Caco-2 (cell line): Measurements from ENCODE around the gene CHID1. TPM values are rescaled to one million over a fixed set of nuclear protein-coding genes. Genes with fewer than 3 reads are reported as not detected.

ENCODE experiments used
- BruUV-seq: library from RNA; stranded (reverse); fragments of 400-500 nt; replicated peaks from 2 replicates; lab custom pipeline; 2021; lab: Mats Ljungman, UMichigan
- CTCF ChIA-PET: fragments of 300-600 bp; sonication (Branson Sonifier 250); formaldehyde crosslinking; loops from one replicate; lab custom pipeline; 2022; ENCODE audit warnings: antibody characterized with exemption; lab: Charles Lee
- POLR2A ChIA-PET: fragments of 300-600 bp; sonication (Branson Sonifier 250); formaldehyde crosslinking; loops from one replicate; lab custom pipeline; 2022; ENCODE audit warnings: antibody characterized with exemption; lab: Charles Lee
- DNase-seq, 2 experiments: peaks; one replicate each; pipeline versions ENCODE4 v3.0.0 to v3.0.0-alpha.2; 2020 to 2022
- H3K27me3 ChIP-seq: replicated peaks from 2 replicates; pipeline ENCODE4 v1.6.0; 2011; ENCODE audit warnings: low read length; ENCODE audit not compliant: control insufficient read depth, insufficient read depth
- H3K36me3 ChIP-seq: 2 replicates; pipeline ENCODE4 v1.5.1; 2011; ENCODE audit warnings: low read length; ENCODE audit not compliant: control insufficient read depth, insufficient read depth
- H3K4me1 ChIP-seq: fragments of 250-450 bp; sonication (Bioruptor Pico); 2 replicates; pipeline ENCODE4 v1.5.1; 2020; ENCODE audit warnings: mild to moderate bottlenecking
- H3K4me3 ChIP-seq: 2 replicates; pipeline ENCODE4 v1.5.1; 2011; ENCODE audit warnings: low read depth, mild to moderate bottlenecking, control low read depth, low read length
- H3K9me3 ChIP-seq: fragments of 250-450 bp; sonication (Bioruptor Pico); 2 replicates; pipeline ENCODE4 v1.5.1; 2020; ENCODE audit warnings: mild to moderate bottlenecking, moderate library complexity
- H3K27ac Mint-ChIP-seq: one replicate; pipeline ENCODE4 v1.8.0; 2022; ENCODE audit warnings: mixed read lengths; ENCODE audit not compliant: unreplicated experiment
- H3K27me3 Mint-ChIP-seq: one replicate; pipeline ENCODE4 v1.8.0; 2022; ENCODE audit warnings: mixed read lengths; ENCODE audit not compliant: insufficient read depth, unreplicated experiment
- H3K36me3 Mint-ChIP-seq: one replicate; pipeline ENCODE4 v1.8.0; 2022; ENCODE audit warnings: mild to moderate bottlenecking, mixed read lengths; ENCODE audit not compliant: insufficient read depth, unreplicated experiment
- H3K4me1 Mint-ChIP-seq: one replicate; pipeline ENCODE4 v1.8.0; 2022; ENCODE audit warnings: low read depth, mixed read lengths; ENCODE audit not compliant: unreplicated experiment
- H3K4me3 Mint-ChIP-seq: one replicate; pipeline ENCODE4 v1.8.0; 2022; ENCODE audit warnings: mild to moderate bottlenecking, moderate library complexity, mixed read lengths; ENCODE audit not compliant: unreplicated experiment
- H3K9me3 Mint-ChIP-seq: one replicate; pipeline ENCODE4 v1.8.0; 2022; ENCODE audit warnings: mixed read lengths; ENCODE audit not compliant: unreplicated experiment
- intact Hi-C: fragments of 100-400 bp; cut with micrococcal nuclease; formaldehyde crosslinking; loops from one replicate; pipeline ENCODE4 v1.10.0; 2022; ENCODE audit not compliant: unreplicated experiment
- total RNA-seq: library from RNA; stranded (reverse); gene quantifications from 2 replicates; pipeline ENCODE4 v1.2.3, GENCODE V29; 2022
- TF ChIP-seq, protein P1 (sequence below), 2 experiments: fragments of 200-600 bp in 1 of 2; IDR thresholded peaks; 1 replicate in 1 of 2; 2 replicates in 1 of 2; pipeline versions ENCODE4 v1.5.1 to v1.8.0; 2011 to 2022; ENCODE audit warnings: antibody characterized with exemption in 1 of 2, control low read depth in 1 of 2, inconsistent platforms in 1 of 2, low read depth in 1 of 2, low read length in 1 of 2, mild to moderate bottlenecking in 1 of 2, moderate library complexity in 1 of 2; ENCODE audit not compliant: insufficient read depth in 1 of 2, severe bottlenecking in 1 of 2, unreplicated experiment in 1 of 2

Gene CHID1
- total RNA-seq, 1 experiment from 2014 or later, result 180 TPM

DNA sequence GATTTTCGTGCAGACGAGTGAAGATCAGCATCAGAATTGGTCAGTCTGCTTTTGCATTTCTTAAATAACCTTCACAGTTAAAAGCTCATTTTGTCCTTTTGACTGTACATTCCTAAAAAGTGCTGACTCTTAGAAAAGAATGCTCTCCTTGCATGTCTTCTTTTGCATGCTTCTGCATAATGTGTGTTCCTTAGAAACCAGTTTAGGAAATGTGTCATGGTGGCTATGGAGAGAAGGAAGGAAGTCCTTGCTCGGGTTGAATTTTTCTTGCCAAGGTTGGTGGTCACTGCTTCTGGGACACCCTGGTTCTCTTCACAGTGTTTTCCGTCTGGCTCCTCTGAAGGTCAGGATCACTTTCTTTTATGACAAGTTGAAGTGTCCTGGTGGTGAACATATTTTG lies 21.8 kb upstream of the CHID1 start:
- no peaks in the 10 kb centered on the region for H3K36me3 ChIP-seq
- no peak overlapping the region for H3K4me3 ChIP-seq
- no peaks in the 10 kb centered on the region for H3K27me3 ChIP-seq
- Mint-ChIP-seq H3K4me1 (peaks cover 12% of the 10 kb centered on the region), H3K36me3 (peaks cover 36% of the 10 kb centered on the region), H3K4me3 (no peak overlapping the region), H3K27me3 (no peaks in the 10 kb centered on the region), H3K9me3 (no peaks in the 10 kb centered on the region), H3K27ac (no peak overlapping the region)
- no peaks in the 10 kb centered on the region for H3K9me3 ChIP-seq
- BruUV-seq, result no TSS peak
- POLR2A ChIA-PET, result no interaction called here
- CTCF ChIA-PET, result no interaction called here
- intact Hi-C loops, result no loop called here
- DNase-seq, result no peak
- peaks cover 21% of the 10 kb centered on the region for H3K4me1 ChIP-seq
- TF ChIP-seq, protein P1, sequence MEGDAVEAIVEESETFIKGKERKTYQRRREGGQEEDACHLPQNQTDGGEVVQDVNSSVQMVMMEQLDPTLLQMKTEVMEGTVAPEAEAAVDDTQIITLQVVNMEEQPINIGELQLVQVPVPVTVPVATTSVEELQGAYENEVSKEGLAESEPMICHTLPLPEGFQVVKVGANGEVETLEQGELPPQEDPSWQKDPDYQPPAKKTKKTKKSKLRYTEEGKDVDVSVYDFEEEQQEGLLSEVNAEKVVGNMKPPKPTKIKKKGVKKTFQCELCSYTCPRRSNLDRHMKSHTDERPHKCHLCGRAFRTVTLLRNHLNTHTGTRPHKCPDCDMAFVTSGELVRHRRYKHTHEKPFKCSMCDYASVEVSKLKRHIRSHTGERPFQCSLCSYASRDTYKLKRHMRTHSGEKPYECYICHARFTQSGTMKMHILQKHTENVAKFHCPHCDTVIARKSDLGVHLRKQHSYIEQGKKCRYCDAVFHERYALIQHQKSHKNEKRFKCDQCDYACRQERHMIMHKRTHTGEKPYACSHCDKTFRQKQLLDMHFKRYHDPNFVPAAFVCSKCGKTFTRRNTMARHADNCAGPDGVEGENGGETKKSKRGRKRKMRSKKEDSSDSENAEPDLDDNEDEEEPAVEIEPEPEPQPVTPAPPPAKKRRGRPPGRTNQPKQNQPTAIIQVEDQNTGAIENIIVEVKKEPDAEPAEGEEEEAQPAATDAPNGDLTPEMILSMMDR (IDR thresholded peaks at IDR 0.05; ENCODE audit: insufficient read depth in 1 of 2, low read depth in 1 of 2, low read length in 1 of 2, severe bottlenecking in 1 of 2, unreplicated experiment in 1 of 2), result no peak

GRCh38 chr11:931385-931784 lies 20.8 kb upstream of the CHID1 start:
- intact Hi-C loops, result no loop called here
- Mint-ChIP-seq H3K27me3 (no peaks in the 10 kb centered on the region), H3K4me1 (peaks cover 12% of the 10 kb centered on the region), H3K27ac (no peak overlapping the region), H3K9me3 (no peaks in the 10 kb centered on the region), H3K4me3 (no peak overlapping the region), H3K36me3 (peaks cover 47% of the 10 kb centered on the region)
- no TSS peak for BruUV-seq
- Histone ChIP-seq H3K4me1 (peaks cover 21% of the 10 kb centered on the region), H3K27me3 (no peaks in the 10 kb centered on the region), H3K36me3 (no peaks in the 10 kb centered on the region), H3K9me3 (no peaks in the 10 kb centered on the region), H3K4me3 (no peak overlapping the region)
- TF ChIP-seq, protein P1 (IDR thresholded peaks at IDR 0.05; ENCODE audit: insufficient read depth in 1 of 2, low read depth in 1 of 2, low read length in 1 of 2, severe bottlenecking in 1 of 2, unreplicated experiment in 1 of 2), result no peak
- CTCF ChIA-PET, result no interaction called here
- no peak for DNase-seq
- POLR2A ChIA-PET, result no interaction called here

- peaks cover 12% of the 10 kb centered on the region for H3K4me1 Mint-ChIP-seq
- TF ChIP-seq, protein P1 (IDR thresholded peaks at IDR 0.05; ENCODE audit: insufficient read depth in 1 of 2, low read depth in 1 of 2, low read length in 1 of 2, severe bottlenecking in 1 of 2, unreplicated experiment in 1 of 2), result no peak
- ChIA-PET POLR2A (no interaction called here), CTCF (interaction anchor here (0.7 kb wide), 1 partner anchor 23 kb away, joined by 5 read pairs; no protein-coding TSS in a partner anchor)
- no peaks in the 10 kb centered on the region for H3K36me3 ChIP-seq
- H3K9me3 ChIP-seq, result no peaks in the 10 kb centered on the region
- H3K36me3 Mint-ChIP-seq, result peaks cover 45% of the 10 kb centered on the region
- no peak overlapping the region for H3K4me3 Mint-ChIP-seq
- peaks cover 17% of the 10 kb centered on the region; the same call in 1 of the 2 replicates for H3K4me1 ChIP-seq
- H3K27ac Mint-ChIP-seq, result no peak overlapping the region
- no peaks in the 10 kb centered on the region for H3K27me3 Mint-ChIP-seq
- no peak overlapping the region for H3K4me3 ChIP-seq
- H3K27me3 ChIP-seq, result no peaks in the 10 kb centered on the region
- no peak for DNase-seq
- intact Hi-C loops, result no loop called here
- H3K9me3 Mint-ChIP-seq, result no peaks in the 10 kb centered on the region
- no TSS peak for BruUV-seq
These were observed 18.8 kb upstream of the CHID1 start for GRCh38 chr11:929405-929804.
